ENCODE data around the gene CD3E. TPM values are rescaled to one million over a fixed set of nuclear protein-coding genes. Genes with fewer than 3 reads are reported as not detected.
A peak's percentile ranks its signal among the peaks of the same experiment; 100 is the strongest.

Gene CD3E
- total and polyA plus RNA-seq, 2 experiments from 2014 or later: not detected

DNA sequence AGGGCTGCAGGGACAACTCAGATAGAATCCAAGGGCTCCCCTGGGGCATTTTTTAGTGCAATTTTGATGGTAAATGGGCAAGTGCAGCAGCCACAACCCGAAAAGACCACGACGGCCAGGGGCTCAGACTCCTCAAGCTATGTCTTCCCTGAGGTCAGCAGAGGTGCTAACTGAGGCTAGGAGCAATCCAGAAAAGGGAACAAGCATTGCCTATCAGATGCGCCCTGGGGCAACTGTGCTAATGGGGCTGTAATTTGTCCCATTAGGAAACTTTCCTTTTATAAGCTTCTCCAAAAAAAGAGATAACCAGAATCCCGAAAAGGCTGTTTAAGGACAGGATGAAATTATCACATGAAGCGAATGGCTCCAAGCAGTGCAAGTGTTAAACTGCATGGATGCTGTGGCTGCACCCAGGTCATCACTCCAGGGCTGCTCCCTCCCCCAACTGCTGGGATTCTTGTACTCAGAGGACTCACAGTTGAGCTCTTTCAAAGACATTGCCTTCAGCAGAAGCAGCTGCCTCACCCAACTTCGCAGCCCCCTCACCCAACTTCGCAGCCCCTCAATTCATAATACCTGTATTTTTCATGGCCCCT lies 2.8 kb upstream of the CD3E start:
- H3F3A ChIP-seq (replicated peaks; ENCODE audit: low read depth): no peaks in the 10 kb centered on the region
- H3K27ac ChIP-seq (ENCODE audit: low read depth): no peak overlapping the region
- H2AFZ ChIP-seq: 0 out of 2 replicates have a peak overlapping the region, but pooled peaks have one; percentile 16

DNA sequence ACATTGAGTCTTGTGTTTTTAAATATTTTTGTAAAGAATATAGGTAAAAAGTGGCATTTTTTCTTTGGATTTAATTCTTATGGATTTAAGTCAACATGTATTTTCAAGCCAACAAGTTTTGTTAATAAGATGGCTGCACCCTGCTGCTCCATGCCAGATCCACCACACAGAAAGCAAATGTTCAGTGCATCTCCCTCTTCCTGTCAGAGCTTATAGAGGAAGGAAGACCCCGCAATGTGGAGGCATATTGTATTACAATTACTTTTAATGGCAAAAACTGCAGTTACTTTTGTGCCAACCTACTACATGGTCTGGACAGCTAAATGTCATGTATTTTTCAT lies 333 bp upstream of the CD3E start:
- Histone ChIP-seq H3K4me1 (ENCODE audit: insufficient read depth) (no peaks in the 10 kb centered on the region), H3K36me3 (ENCODE audit: insufficient read depth) (no peaks in the 10 kb centered on the region), H2AFZ (peak overlapping the region; percentile 95), H3K79me2 (replicated peaks; ENCODE audit: insufficient read depth) (no peaks in the 10 kb centered on the region), H3K9me2 (ENCODE audit: insufficient read depth) (no peaks in the 10 kb centered on the region), H4K20me1 (replicated peaks; ENCODE audit: insufficient read depth) (no peaks in the 10 kb centered on the region), H3K4me3 (no peak overlapping the region), H3K4me2 (no peak overlapping the region), H3K27me3 (ENCODE audit: insufficient read depth) (no peaks in the 10 kb centered on the region), H3K27ac (ENCODE audit: low read depth) (no peak overlapping the region), H3F3A (replicated peaks; ENCODE audit: low read depth) (no peaks in the 10 kb centered on the region)
- DNase-seq (ENCODE audit: low spot score) (no peak), ATAC-seq (no peak)
- Mint-ChIP-seq H3K4me1 (peaks cover 9% of the 10 kb centered on the region; the same call in 2 of the 3 replicates), H3K36me3 (ENCODE audit: low read depth) (no peaks in the 10 kb centered on the region), H3K4me3 (no peak overlapping the region), H3K27ac (no peak overlapping the region), H3K9me3 (no peaks in the 10 kb centered on the region), H3K27me3 (ENCODE audit: insufficient read depth, low read depth, poor library complexity) (no peaks in the 10 kb centered on the region)
- TF ChIP-seq, protein P1, sequence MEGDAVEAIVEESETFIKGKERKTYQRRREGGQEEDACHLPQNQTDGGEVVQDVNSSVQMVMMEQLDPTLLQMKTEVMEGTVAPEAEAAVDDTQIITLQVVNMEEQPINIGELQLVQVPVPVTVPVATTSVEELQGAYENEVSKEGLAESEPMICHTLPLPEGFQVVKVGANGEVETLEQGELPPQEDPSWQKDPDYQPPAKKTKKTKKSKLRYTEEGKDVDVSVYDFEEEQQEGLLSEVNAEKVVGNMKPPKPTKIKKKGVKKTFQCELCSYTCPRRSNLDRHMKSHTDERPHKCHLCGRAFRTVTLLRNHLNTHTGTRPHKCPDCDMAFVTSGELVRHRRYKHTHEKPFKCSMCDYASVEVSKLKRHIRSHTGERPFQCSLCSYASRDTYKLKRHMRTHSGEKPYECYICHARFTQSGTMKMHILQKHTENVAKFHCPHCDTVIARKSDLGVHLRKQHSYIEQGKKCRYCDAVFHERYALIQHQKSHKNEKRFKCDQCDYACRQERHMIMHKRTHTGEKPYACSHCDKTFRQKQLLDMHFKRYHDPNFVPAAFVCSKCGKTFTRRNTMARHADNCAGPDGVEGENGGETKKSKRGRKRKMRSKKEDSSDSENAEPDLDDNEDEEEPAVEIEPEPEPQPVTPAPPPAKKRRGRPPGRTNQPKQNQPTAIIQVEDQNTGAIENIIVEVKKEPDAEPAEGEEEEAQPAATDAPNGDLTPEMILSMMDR (conservative IDR thresholded peaks at IDR 0.05; ENCODE audit: low read depth in 2 of 2): no peak
- TF ChIP-seq NANOG (IDR thresholded peaks at IDR 0.05; ENCODE audit: borderline replicate concordance) (no peak), CREB1 (CRISPR knock-in tag; IDR thresholded peaks at IDR 0.05; ENCODE audit: low read depth) (no peak), EZH2 (IDR thresholded peaks at IDR 0.05; ENCODE audit: low read depth, unreplicated experiment) (no peak)
- TF ChIP-seq, protein P2, sequence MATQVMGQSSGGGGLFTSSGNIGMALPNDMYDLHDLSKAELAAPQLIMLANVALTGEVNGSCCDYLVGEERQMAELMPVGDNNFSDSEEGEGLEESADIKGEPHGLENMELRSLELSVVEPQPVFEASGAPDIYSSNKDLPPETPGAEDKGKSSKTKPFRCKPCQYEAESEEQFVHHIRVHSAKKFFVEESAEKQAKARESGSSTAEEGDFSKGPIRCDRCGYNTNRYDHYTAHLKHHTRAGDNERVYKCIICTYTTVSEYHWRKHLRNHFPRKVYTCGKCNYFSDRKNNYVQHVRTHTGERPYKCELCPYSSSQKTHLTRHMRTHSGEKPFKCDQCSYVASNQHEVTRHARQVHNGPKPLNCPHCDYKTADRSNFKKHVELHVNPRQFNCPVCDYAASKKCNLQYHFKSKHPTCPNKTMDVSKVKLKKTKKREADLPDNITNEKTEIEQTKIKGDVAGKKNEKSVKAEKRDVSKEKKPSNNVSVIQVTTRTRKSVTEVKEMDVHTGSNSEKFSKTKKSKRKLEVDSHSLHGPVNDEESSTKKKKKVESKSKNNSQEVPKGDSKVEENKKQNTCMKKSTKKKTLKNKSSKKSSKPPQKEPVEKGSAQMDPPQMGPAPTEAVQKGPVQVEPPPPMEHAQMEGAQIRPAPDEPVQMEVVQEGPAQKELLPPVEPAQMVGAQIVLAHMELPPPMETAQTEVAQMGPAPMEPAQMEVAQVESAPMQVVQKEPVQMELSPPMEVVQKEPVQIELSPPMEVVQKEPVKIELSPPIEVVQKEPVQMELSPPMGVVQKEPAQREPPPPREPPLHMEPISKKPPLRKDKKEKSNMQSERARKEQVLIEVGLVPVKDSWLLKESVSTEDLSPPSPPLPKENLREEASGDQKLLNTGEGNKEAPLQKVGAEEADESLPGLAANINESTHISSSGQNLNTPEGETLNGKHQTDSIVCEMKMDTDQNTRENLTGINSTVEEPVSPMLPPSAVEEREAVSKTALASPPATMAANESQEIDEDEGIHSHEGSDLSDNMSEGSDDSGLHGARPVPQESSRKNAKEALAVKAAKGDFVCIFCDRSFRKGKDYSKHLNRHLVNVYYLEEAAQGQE (IDR thresholded peaks at IDR 0.05; ENCODE audit: unreplicated experiment): no peak

More for the DNA sequence above, 2.8 kb upstream of the CD3E start:
- TF ChIP-seq, protein P2 (IDR thresholded peaks at IDR 0.05; ENCODE audit: unreplicated experiment): no peak
- H3K9me3 Mint-ChIP-seq: no peaks in the 10 kb centered on the region
- peaks cover 9% of the 10 kb centered on the region; the same call in 2 of the 3 replicates for H3K4me1 Mint-ChIP-seq
- no peaks in the 10 kb centered on the region for H3K27me3 Mint-ChIP-seq (ENCODE audit: insufficient read depth, low read depth, poor library complexity)
- ATAC-seq (no peak), DNase-seq (ENCODE audit: low spot score) (no peak)
- Histone ChIP-seq H4K20me1 (replicated peaks; ENCODE audit: insufficient read depth) (no peaks in the 10 kb centered on the region), H3K79me2 (replicated peaks; ENCODE audit: insufficient read depth) (no peaks in the 10 kb centered on the region), H3K4me2 (no peak overlapping the region), H3K4me3 (no peak overlapping the region), H3K36me3 (ENCODE audit: insufficient read depth) (no peaks in the 10 kb centered on the region), H3K27me3 (ENCODE audit: insufficient read depth) (no peaks in the 10 kb centered on the region), H3K9me2 (ENCODE audit: insufficient read depth) (no peaks in the 10 kb centered on the region), H3K4me1 (ENCODE audit: insufficient read depth) (no peaks in the 10 kb centered on the region)
- H3K36me3 Mint-ChIP-seq (ENCODE audit: low read depth): no peaks in the 10 kb centered on the region
- no peak overlapping the region for H3K4me3 Mint-ChIP-seq
- no peak overlapping the region for H3K27ac Mint-ChIP-seq
